Activated B cell treated with CpG ODN at 0.5 μM for 24 hours (primary cell): Measurements from ENCODE around the gene STX8. TPM values are rescaled to one million over a fixed set of nuclear protein-coding genes. Genes with fewer than 3 reads are reported as not detected.
"Not testable (repeated sequence)": the region's sequence is repeated elsewhere in the genome, so short reads cannot be mapped to it uniquely, and the experiment has no call there.

Source experiments
- ATAC-seq: fragments of 200-7000 bp; cut with Tn5 transposase; one replicate; pipeline ENCODE4 v1.10.0; 2021; ENCODE audit warnings: low read depth, mild to moderate bottlenecking, moderate library complexity
- CTCF ChIA-PET: fragments of 350-600 bp; sonication (Branson Sonifier 250); formaldehyde crosslinking; loops from one replicate; lab custom pipeline; 2021; ENCODE audit warnings: antibody characterized with exemption; lab: Charles Lee
- POLR2A ChIA-PET: fragments of 350-600 bp; sonication (Branson Sonifier 250); formaldehyde crosslinking; loops from one replicate; lab custom pipeline; 2021; ENCODE audit warnings: antibody characterized with exemption; lab: Charles Lee
- DNase-seq: peaks from one replicate; pipeline ENCODE4 v3.0.0; 2022
- H3K27ac Mint-ChIP-seq: one replicate; pipeline ENCODE4 v1.8.0; 2020; ENCODE audit warnings: mixed read lengths
- H3K27me3 Mint-ChIP-seq: one replicate; pipeline ENCODE4 v1.8.0; 2021; ENCODE audit warnings: mixed read lengths
- H3K36me3 Mint-ChIP-seq: one replicate; pipeline ENCODE4 v1.8.0; 2021; ENCODE audit warnings: low read depth, mixed read lengths
- H3K4me1 Mint-ChIP-seq: one replicate; pipeline ENCODE4 v1.8.0; 2021; ENCODE audit warnings: mixed read lengths
- H3K4me3 Mint-ChIP-seq: one replicate; pipeline ENCODE4 v1.8.0; 2020; ENCODE audit warnings: mild to moderate bottlenecking, mixed read lengths
- H3K9me3 Mint-ChIP-seq: one replicate; pipeline ENCODE4 v1.8.0; 2020; ENCODE audit warnings: mixed read lengths
- intact Hi-C: fragments of 100-400 bp; cut with micrococcal nuclease; formaldehyde crosslinking; loops from one replicate; pipeline ENCODE4 v1.15.1; 2024
- total RNA-seq: library from RNA; stranded (reverse); gene quantifications from 2 replicates; pipeline ENCODE4 v1.2.3, GENCODE V29; 2022
- TF ChIP-seq, protein P1 (sequence below): fragments of 200-600 bp; IDR thresholded peaks from one replicate; pipeline ENCODE4 v1.8.0; 2022; ENCODE audit warnings: antibody characterized with exemption, mild to moderate bottlenecking

STX8 gene
- total RNA-seq, 1 donor from 2014 or later: 66.9 TPM

DNA sequence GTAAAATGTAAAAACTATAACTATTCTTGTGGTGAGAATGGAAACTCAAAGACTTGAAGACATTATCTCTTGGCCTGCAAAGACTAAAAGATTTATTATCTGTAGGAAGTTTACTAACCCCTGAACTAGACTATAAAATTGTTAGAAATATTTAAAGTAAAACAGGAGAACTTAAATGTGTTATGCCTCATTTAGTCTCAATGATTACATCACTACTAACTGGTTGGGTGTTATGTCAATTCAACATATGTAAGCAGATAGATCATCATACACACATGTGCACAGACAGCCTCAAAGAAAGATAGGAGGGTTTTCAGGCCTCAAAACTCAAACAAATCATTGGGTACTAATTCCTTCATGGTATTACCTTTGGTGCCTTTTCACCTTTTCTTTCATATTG lies 7.6 kb downstream of the STX8 start:
- no peak for ATAC-seq
- H3K4me3 Mint-ChIP-seq: no peak overlapping the region
- no peaks in the 10 kb centered on the region for H3K27me3 Mint-ChIP-seq
- H3K4me1 Mint-ChIP-seq: peaks cover 20% of the 10 kb centered on the region
- peaks cover 60% of the 10 kb centered on the region for H3K36me3 Mint-ChIP-seq
- H3K9me3 Mint-ChIP-seq: no peaks in the 10 kb centered on the region
- intact Hi-C loops: no loop called here
- ChIA-PET CTCF (no interaction called here), POLR2A (no interaction called here)
- DNase-seq: no peak
- TF ChIP-seq, protein P1, sequence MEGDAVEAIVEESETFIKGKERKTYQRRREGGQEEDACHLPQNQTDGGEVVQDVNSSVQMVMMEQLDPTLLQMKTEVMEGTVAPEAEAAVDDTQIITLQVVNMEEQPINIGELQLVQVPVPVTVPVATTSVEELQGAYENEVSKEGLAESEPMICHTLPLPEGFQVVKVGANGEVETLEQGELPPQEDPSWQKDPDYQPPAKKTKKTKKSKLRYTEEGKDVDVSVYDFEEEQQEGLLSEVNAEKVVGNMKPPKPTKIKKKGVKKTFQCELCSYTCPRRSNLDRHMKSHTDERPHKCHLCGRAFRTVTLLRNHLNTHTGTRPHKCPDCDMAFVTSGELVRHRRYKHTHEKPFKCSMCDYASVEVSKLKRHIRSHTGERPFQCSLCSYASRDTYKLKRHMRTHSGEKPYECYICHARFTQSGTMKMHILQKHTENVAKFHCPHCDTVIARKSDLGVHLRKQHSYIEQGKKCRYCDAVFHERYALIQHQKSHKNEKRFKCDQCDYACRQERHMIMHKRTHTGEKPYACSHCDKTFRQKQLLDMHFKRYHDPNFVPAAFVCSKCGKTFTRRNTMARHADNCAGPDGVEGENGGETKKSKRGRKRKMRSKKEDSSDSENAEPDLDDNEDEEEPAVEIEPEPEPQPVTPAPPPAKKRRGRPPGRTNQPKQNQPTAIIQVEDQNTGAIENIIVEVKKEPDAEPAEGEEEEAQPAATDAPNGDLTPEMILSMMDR: no peak
- no peak overlapping the region for H3K27ac Mint-ChIP-seq

DNA sequence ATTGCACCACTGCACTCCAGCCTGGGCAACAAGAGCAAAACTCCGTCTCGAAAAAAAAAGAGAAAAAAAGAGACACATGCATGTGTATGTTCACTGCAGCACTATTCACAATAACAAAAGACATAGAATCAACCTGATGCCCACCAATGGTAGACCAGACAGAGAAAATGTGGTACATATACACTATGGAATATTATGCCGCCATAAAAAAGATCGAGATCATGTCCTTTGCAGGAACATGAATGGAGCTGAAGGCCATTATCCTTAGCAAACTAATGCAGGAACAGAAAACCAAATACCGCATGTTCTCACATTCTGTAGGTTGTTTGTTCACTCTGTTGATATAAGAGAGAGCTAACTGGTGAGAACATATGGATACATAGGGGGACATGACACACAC lies 8.9 kb downstream of the STX8 start:
- H3K9me3 Mint-ChIP-seq, H3K27me3 Mint-ChIP-seq, H3K27ac Mint-ChIP-seq, ATAC-seq, DNase-seq, H3K4me3 Mint-ChIP-seq, intact Hi-C loops: not testable (repeated sequence)
- Mint-ChIP-seq H3K4me1 (peaks cover 20% of the 10 kb centered on the region), H3K36me3 (peaks cover 67% of the 10 kb centered on the region)
- ChIA-PET POLR2A (interaction anchor here (0.9 to 1.0 kb wide), 2 partner anchors 9 to 10 kb away, joined by 3 read pairs; partner anchors contain the start of gene STX8), CTCF (interaction anchor here (0.6 kb wide), 1 partner anchor 11 kb away, joined by 3 read pairs; no protein-coding TSS in a partner anchor)

DNA sequence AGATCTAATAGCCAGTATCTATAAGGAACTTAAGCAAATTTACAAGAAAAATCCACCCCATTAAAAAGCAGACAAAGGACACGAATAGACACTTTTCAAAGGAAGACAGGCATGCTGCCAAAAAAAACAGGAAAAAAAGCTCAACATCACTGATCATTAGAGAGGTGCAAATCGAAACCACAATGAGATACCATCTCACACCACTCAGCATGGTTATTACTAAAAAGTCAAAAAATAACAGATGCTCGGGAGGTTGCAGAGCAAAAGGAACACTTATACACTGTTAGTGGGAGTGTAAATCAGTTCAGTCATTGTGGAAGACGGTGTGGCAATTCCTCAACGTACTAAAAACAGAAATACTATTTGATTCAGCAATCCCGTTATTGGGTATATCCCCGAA lies 9.6 kb downstream of the STX8 start:
- TF ChIP-seq, protein P1: no peak
- peaks cover 20% of the 10 kb centered on the region for H3K4me1 Mint-ChIP-seq
- intact Hi-C loops: no loop called here
- H3K27me3 Mint-ChIP-seq: no peaks in the 10 kb centered on the region
- H3K4me3 Mint-ChIP-seq: no peak overlapping the region
- POLR2A ChIA-PET: interaction anchor here (0.8 to 1.0 kb wide), 3 partner anchors 9 to 11 kb away, joined by 3 read pairs; partner anchors contain the start of gene STX8
- no peaks in the 10 kb centered on the region for H3K9me3 Mint-ChIP-seq
- peaks cover 67% of the 10 kb centered on the region for H3K36me3 Mint-ChIP-seq
- H3K27ac Mint-ChIP-seq: no peak overlapping the region
- CTCF ChIA-PET: interaction anchor here (0.6 kb wide), 1 partner anchor 11 kb away, joined by 3 read pairs; no protein-coding TSS in a partner anchor
- no peak for ATAC-seq
- DNase-seq: no peak

DNA sequence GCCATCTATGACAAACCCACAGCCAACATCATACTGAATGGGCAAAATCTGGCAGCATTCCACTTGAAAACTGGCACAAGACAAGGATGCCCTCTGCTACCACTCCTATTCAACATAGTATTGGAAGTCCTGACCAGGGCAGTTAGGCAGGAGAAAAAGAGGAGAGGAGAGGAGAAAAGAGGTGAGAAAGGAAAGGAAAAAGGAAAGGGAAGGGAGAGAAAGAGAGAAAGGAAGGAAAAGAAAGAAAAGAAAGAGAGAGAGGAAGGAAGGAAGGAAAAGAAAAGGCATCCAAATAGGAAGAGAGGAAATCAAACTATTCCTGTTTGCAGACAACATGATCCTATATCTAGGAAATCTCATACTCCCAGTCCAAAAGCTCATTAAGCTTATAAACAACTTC lies 11.5 kb downstream of the STX8 start:
- H3K9me3 Mint-ChIP-seq: no peaks in the 10 kb centered on the region
- ChIA-PET POLR2A (no interaction called here), CTCF (no interaction called here)
- H3K27ac Mint-ChIP-seq: no peak overlapping the region
- no peak overlapping the region for H3K4me3 Mint-ChIP-seq
- TF ChIP-seq, protein P1: no peak
- ATAC-seq (no peak), DNase-seq (no peak)
- H3K27me3 Mint-ChIP-seq: no peaks in the 10 kb centered on the region
- H3K4me1 Mint-ChIP-seq: peaks cover 20% of the 10 kb centered on the region
- peaks cover 55% of the 10 kb centered on the region for H3K36me3 Mint-ChIP-seq
- intact Hi-C loops: no loop called here

DNA sequence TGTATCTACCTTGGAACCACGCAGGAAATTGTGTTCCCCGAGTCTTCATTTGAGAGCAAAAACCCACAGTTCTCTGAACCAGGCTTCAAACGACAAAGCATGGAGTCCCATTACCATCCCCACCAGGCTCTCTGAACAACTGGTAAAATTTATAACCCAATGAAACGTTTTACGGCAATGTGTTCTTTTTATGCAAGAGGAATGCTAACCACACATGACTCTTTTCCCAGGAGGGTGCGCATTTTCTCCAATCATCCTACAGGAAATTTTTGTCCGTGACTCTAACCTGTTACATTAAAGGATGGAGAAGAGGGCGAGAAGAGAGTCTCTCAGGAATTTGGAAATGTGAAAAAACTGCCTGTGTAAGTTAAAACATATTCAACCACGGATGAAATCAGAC lies 17.8 kb downstream of the STX8 start:
- H3K4me3 Mint-ChIP-seq: no peak overlapping the region
- no peak for ATAC-seq
- peaks cover 33% of the 10 kb centered on the region for H3K36me3 Mint-ChIP-seq
- no peak for DNase-seq
- ChIA-PET POLR2A (no interaction called here), CTCF (no interaction called here)
- H3K4me1 Mint-ChIP-seq: no peaks in the 10 kb centered on the region
- no peaks in the 10 kb centered on the region for H3K27me3 Mint-ChIP-seq
- intact Hi-C loops: no loop called here
- H3K9me3 Mint-ChIP-seq: no peaks in the 10 kb centered on the region
- H3K27ac Mint-ChIP-seq: no peak overlapping the region
- TF ChIP-seq, protein P1: no peak
